Superior temporal gyrus (tissue), 1 donor: ENCODE data around the gene STK39.

Source experiments
- DNase-seq: peaks from one replicate; pipeline ENCODE4 v3.0.0-alpha.2; 2016; ENCODE audit errors: extremely low spot score

STK39 gene

GRCh38 chr2:168008646-168009195 lies 238.7 kb downstream of the STK39 start:
- DNase-seq, result no peak

DNA sequence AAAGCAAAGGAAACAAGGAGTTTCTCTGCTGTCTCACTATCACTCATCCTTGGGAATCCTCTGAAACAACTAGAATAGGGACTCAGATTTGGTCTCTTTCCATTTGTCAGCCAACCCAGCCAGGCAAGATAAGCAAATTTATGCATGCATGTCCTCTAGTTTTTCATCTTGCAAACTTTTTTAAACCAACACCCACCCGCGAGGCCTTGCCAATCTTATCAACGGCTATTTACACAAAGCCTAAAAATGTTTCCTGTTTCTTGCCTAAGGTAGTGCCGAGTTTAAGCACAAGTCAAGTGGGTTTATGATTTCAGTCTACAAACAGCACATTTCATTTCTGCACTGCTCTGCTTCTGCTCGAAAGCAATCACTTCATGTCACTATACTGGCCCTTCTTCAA lies 240.9 kb downstream of the STK39 start:
- no peak for DNase-seq

DNA sequence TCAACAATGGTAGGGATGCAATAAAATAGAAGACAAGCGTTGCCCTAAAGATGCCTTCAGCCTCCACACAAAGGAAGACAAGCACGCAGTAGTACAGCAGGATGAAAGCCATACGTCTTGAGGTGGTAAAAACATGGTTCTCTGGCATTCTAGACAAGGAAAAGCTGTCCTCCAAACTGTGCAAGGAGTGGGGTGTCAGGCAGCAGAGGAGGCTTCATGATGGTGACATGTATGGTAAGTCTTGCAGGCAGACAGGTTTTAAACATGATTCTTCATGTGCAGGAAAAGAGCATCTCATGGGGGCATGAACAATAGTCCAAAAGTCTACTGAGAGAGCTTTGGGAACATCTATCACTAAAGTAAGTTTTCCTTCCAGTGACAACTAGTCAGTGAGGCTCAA lies 241.8 kb downstream of the STK39 start:
- no peak for DNase-seq

- peak; percentile 44 for DNase-seq
Observed at GRCh38 chr2:168003876-168004275, 243.5 kb downstream of the STK39 start.

GRCh38 chr2:168002021-168002553 lies 245.3 kb downstream of the STK39 start:
- DNase-seq, result peak; percentile 16

GRCh38 chr2:167992278-167992677 lies 255.1 kb downstream of the STK39 start:
- DNase-seq, result no peak

GRCh38 chr2:167990062-167990461 lies 257.3 kb downstream of the STK39 start:
- DNase-seq, result no peak

GRCh38 chr2:167988296-167988695 lies 259.1 kb downstream of the STK39 start:
- DNase-seq, result no peak

- DNase-seq, result no peak
Observed at GRCh38 chr2:167987558-167987957, 259.8 kb downstream of the STK39 start.

DNA sequence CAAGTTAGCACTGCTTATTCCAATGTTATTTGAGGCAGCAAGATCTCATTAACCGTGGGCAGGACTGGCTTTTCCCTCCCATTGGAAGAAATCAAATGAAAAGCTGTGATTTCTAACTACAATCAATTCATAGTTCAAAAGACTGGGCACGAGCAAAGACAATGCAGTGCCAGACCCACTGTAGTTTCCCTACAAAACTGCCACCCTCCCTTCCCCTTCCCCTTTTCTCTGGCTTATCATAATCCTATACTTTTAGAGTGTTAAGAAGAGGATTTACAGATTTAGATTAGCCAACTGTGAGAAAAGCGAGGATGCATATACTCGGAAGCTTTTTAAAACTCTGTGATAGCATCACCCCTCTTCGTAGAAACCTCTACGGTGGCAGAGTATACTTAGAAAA lies 260.4 kb downstream of the STK39 start:
- no peak for DNase-seq

GRCh38 chr2:167986223-167986622 lies 261.2 kb downstream of the STK39 start:
- no peak for DNase-seq

GRCh38 chr2:167981945-167982344 lies 265.4 kb downstream of the STK39 start:
- DNase-seq, result no peak

- peak; percentile 60 for DNase-seq
Observed at GRCh38 chr2:167980439-167980838, 267.0 kb downstream of the STK39 start.

DNA sequence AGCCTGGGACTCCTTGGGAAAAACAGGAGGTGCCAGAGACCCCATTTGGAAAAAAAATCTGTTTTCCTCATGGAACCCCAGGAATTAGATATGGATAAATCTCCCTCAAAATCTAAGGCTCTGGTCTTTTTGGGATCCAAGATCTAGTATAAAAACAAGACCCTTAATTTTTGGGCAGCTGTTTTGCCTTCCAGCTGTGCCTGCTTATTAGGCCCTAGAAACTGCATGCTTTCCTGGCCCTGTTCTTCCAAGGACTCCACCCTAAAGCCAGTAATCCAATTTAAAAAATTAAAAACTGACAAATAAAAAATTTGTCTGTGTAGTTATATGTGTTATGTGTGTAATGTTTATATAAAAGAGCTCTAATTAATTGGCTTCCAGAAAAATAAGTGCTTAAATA lies 274.6 kb downstream of the STK39 start:
- no peak for DNase-seq

- DNase-seq, result no peak
Observed at GRCh38 chr2:167972020-167972419, 275.4 kb downstream of the STK39 start.

DNA sequence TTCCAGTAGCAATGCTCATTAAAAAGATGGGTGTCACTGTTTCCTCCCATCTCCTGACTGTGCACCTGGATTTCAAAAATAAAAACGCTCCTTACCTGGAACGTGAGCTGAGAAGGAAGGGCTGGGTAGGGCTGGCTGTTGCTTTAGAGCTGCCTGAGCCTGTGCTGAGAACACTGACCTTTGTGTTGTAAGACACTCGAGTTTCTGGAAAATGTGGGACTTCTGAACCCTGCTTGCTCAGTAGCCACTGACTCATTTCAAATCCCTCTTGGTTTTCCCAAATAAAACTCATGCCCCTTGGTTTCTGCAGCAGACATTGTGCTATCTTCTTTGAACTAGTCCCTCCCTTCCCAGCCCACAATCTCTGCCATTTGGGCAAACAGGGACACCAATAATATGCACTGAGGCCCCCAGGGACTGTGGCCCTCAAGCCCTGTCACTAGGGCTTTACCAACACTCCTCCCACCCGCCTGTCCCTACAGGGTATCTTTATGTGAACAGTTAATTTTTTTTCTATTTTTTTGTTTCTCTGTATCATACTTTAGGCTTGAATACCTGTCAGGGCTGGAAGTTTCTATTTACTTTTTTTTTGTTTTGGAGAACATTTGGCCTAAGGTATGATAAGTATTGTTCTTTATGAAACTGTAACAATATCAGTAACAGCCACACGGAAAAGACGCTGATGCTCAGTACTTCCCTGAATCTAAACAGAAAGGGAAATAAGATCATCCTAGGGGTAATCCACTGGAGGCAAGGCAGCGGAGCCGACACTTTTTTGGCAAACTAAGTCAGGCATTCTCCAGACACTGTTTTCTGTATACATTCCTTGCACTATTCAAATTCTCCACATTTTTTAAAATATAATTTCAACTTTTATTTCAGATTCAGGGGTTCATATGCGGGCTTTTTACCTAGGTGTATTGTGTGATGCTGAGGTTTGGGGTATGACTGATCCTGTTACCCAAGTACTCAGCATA lies 280.2 kb downstream of the STK39 start:
- DNase-seq, result no peak

DNA sequence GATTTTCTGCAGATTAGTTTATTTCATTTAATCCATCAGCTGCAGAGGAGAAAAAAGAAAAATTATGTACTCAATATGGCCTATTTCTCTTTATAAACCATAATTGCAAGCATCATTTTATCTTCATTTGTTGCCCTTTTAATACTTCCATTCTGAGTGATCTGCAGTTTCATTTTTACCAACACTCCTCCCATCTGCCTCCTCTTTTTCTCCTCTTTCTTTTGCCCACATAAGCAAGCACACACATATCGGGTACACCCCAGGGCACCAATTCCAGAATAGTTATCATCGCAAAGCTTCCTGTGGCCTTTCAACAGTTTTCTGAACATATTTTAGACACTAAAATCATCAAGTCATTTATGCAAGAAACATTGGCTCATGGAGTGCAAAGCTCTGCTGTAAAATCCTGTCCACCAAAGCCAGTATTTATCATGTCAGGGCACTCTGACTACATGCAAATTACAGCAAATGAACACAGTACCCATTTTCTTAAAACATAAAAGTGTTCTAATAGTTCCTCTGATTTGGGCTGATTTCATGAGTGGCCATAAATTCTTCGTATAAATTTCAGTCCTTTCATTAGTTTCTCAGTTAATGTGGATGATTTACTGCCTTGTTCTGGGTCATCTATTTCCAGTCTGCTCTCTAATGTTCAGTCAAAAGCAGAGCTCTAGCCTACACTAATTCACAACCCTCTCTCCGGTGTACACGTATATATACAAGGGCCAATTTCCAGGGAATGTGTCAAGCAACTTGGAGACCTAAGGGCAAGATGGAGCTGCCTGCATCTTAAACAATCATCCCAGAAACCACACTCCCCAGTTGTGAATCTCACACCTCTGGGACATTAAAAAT lies 281.3 kb downstream of the STK39 start:
- DNase-seq, result peak; percentile 14

- peak; percentile 78 for DNase-seq
Observed at GRCh38 chr2:167964650-167965413, 282.6 kb downstream of the STK39 start.

DNA sequence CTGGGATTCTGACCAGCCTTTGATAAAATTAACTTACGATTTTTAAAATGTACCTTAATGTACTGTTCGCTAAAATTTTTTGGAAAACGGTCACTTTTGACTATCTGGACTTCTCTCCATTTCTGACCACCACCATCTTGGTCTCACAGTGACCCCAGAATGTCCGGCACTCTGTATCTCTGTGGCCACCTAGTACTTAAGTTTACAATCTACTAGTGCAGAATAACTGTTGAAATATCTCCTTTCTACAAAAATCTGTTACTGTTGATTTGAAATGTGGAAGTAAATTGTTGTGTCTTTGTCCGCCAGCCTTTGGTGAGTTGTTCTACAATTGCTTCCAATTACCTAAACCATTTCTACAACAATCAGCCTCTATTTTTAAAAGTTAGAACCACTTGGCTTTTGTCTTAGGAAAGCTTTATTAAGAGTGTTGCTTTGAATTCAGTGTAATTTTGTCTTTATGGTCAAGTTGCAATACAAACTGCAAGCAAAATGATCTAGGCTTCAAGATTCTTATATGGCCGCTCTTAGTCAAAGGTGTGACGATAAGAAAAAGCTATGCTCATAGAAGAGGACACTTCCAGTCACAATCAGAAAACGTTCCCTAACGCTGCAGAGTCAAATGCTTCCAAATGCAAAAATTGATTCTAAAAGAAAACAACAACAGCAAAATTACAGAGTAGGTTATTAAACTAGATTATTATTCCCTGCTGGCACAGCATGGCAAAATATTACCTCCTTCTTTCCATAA lies 283.3 kb downstream of the STK39 start:
- no peak for DNase-seq

DNA sequence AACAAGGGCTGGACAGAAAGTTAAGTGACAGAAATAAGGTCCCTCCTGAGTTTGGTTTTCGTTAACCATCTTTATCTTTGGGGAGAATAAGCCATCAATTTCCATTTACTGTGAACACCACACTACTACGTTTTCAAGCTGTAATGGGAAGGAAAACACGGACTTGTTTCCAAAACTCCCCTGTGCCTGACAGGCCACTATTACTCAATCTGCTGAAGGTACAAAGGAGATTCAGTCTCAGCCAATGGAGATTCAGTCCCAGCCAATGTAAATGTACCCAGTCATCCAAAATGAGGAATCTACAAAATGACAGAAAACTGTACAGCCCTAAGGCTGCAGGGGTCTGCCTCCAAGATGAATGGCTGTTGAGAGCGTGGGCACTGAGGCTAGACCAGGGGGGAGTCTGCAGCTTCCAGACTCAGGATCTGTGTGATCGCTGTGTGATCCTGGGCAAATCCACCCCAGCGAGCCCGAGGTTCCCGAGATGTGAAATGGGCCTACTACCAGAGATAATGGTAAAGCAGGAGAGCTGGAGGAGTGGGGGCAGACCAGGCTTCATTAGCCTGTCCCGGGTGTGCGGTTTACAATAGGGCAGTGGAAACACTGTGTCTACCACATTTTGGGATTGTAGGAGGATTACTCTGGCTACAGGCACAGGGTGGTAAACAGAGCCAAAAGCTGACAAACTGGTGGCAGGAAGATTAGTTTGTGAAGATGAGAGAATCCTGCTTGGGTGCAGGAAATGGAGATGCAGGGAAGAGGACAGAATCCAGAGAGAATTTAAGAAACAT lies 284.8 kb downstream of the STK39 start:
- no peak for DNase-seq
